ENCODE measurements around the gene KLC4. TPM values are rescaled to one million over a fixed set of nuclear protein-coding genes. Genes with fewer than 3 reads are reported as not detected.
"Not testable (repeated sequence)": the region's sequence is repeated elsewhere in the genome, so short reads cannot be mapped to it uniquely, and the experiment has no call there.

KLC4 gene
- total and polyA plus RNA-seq, 2 experiments from 2014 or later: 38.4 to 57.2 TPM

DNA sequence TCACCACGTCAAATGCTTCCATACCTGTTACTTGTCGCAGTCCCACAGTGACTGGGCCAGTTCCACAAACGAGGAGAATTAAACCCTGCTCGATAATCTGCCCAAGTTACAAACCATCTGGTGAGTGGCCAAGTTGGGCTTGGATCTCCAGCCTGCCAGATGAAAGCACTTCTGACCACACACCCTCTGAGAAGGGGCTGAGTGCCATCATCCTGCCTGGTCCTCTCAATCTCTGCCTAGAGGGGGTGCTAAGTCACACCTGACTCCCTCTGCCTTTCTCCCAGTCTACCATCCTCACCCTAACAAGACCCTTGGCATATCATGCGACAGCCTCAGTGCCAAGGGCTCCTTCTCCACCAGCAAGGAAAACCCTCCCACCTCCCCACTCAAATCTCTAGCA lies 22.2 kb upstream of the KLC4 start:
- no peak for DNase-seq (ENCODE audit: low read depth in 1 of 2, low spot score in 1 of 2)
- Histone ChIP-seq H3K4me1 (ENCODE audit: low read depth) (no peaks in the 10 kb centered on the region), H3K4me3 (no peak overlapping the region), H3K27ac (no peak overlapping the region), H3K36me3 (peaks cover 40% of the 10 kb centered on the region), H3K9me3 (ENCODE audit: low read depth) (no peaks in the 10 kb centered on the region), H3K27me3 (no peaks in the 10 kb centered on the region)
- TF ChIP-seq, protein P1, sequence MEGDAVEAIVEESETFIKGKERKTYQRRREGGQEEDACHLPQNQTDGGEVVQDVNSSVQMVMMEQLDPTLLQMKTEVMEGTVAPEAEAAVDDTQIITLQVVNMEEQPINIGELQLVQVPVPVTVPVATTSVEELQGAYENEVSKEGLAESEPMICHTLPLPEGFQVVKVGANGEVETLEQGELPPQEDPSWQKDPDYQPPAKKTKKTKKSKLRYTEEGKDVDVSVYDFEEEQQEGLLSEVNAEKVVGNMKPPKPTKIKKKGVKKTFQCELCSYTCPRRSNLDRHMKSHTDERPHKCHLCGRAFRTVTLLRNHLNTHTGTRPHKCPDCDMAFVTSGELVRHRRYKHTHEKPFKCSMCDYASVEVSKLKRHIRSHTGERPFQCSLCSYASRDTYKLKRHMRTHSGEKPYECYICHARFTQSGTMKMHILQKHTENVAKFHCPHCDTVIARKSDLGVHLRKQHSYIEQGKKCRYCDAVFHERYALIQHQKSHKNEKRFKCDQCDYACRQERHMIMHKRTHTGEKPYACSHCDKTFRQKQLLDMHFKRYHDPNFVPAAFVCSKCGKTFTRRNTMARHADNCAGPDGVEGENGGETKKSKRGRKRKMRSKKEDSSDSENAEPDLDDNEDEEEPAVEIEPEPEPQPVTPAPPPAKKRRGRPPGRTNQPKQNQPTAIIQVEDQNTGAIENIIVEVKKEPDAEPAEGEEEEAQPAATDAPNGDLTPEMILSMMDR (IDR thresholded peaks at IDR 0.05; ENCODE audit: low read depth, low read length): no peak

DNA sequence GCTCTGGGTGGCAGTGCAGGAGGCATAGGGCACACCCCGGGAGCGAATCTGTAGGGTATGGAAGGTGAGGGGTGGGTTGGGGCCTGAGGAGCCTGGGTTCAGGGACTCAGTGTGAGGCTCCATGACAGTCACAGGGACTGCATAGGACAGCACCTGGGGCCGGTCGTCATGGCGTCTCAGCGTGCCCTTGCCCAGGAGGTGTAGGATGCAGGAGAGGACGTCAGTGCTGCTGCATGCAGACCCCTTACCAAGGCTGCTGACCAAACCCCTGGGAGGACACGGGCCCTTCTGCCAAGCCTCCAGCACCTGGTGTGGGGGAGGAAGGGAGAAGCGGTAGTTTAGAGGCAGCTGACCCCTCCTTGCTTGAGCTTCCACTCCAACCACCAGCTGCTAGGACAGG lies 21.7 kb upstream of the KLC4 start:
- H3K27ac ChIP-seq: no peak overlapping the region
- TF ChIP-seq, protein P1 (IDR thresholded peaks at IDR 0.05; ENCODE audit: low read depth, low read length): no peak
- no peaks in the 10 kb centered on the region for H3K4me1 ChIP-seq (ENCODE audit: low read depth)
- no peaks in the 10 kb centered on the region for H3K27me3 ChIP-seq
- H3K4me3 ChIP-seq: no peak overlapping the region
- H3K36me3 ChIP-seq: peaks cover 45% of the 10 kb centered on the region
- no peaks in the 10 kb centered on the region for H3K9me3 ChIP-seq (ENCODE audit: low read depth)
- DNase-seq (ENCODE audit: low read depth in 1 of 2, low spot score in 1 of 2): no peak

DNA sequence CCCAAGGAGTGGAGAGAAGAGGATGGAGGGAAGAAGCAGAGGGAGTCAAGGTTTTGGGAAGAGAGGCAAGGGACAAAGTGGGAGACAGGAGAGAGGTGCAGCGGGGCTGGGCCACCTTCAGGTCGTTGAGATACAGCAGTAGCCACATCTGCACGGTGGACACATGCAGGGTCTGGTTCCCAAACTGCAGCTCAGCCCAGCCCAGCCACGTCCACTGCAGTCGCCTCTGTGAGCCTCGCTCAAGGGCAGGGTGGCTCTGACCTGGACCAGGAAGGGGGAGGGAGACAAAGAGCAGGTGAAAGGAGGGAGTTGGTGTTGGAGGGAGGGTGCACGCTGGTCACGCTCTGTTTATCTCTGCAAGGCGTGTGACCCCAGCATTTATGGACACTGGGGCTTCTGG lies 20.7 kb upstream of the KLC4 start:
- TF ChIP-seq, protein P1 (IDR thresholded peaks at IDR 0.05; ENCODE audit: low read depth, low read length): no peak
- peaks cover 55% of the 10 kb centered on the region for H3K36me3 ChIP-seq

DNA sequence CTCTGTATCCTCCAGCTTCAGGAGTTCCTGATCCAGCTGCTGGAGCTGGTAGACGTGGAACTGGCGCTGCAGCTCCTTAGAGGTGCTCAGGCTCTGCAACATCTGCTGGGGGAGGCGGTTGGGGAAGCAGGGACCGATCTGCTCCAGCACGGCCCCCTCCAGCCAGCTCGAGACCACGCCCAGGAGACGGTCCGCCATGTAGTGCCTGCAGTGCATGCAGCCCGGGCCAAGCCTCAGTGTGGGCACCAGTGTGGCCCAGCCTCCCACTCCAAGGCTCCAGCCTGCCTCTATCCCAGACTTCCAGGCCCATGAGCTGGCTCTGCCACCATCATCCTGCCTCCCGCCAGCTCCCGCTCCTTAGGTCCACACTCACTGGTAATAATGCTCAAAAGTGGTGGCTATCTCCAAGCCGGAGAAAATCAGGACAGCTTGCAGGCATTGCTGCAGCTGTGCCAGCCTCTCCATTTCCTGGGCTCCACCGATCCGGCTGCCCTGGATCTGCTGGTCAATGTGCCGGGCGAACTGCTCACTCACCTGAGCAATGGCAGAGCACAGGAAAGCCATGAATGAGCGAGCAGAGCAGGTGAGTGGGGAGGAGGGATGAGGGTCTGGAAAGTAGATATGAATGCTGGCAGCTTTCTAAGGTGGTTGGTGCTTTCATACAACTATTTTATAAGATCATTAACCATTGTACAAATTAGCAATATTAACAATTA lies 18.7 kb upstream of the KLC4 start:
- no peak for DNase-seq (ENCODE audit: low read depth in 1 of 2, low spot score in 1 of 2)
- no peak overlapping the region for H3K27ac ChIP-seq
- H3K36me3 ChIP-seq: peaks cover 60% of the 10 kb centered on the region
- H3K9me3 ChIP-seq (ENCODE audit: low read depth): no peaks in the 10 kb centered on the region
- H3K4me3 ChIP-seq: no peak overlapping the region
- TF ChIP-seq, protein P1 (IDR thresholded peaks at IDR 0.05; ENCODE audit: low read depth, low read length): no peak
- no peaks in the 10 kb centered on the region for H3K27me3 ChIP-seq
- no peaks in the 10 kb centered on the region for H3K4me1 ChIP-seq (ENCODE audit: low read depth)

More for the DNA sequence above, 20.7 kb upstream of the KLC4 start:
- Histone ChIP-seq H3K4me3 (no peak overlapping the region), H3K9me3 (ENCODE audit: low read depth) (no peaks in the 10 kb centered on the region), H3K4me1 (ENCODE audit: low read depth) (no peaks in the 10 kb centered on the region), H3K27ac (no peak overlapping the region), H3K27me3 (no peaks in the 10 kb centered on the region)
- DNase-seq (ENCODE audit: low read depth in 1 of 2, low spot score in 1 of 2): no peak

DNA sequence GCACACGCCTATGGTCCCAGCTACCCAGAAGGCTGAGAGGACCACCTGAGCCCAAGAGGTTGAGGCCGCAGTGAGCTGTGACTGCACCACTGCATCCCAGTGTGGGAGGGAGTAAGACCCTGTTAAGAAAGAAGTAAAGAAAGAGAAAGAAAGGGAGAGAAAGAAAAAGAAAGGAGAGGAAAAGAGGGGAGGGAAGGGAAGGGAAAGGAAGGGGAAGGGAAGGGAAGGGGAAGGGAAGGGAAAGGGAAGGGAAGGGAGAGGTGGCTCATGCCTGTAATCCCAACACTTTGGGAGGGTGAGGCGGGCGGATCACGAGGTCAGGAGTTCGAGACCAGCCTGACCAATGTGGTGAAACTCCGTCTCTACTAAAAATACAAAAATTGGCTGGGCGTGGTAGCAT lies 18.0 kb upstream of the KLC4 start:
- not testable (repeated sequence) for DNase-seq (ENCODE audit: low read depth in 1 of 2, low spot score in 1 of 2); H3K27ac ChIP-seq; H3K4me1 ChIP-seq (ENCODE audit: low read depth); H3K9me3 ChIP-seq (ENCODE audit: low read depth); H3K27me3 ChIP-seq; H3K4me3 ChIP-seq
- peaks cover 67% of the 10 kb centered on the region for H3K36me3 ChIP-seq

DNA sequence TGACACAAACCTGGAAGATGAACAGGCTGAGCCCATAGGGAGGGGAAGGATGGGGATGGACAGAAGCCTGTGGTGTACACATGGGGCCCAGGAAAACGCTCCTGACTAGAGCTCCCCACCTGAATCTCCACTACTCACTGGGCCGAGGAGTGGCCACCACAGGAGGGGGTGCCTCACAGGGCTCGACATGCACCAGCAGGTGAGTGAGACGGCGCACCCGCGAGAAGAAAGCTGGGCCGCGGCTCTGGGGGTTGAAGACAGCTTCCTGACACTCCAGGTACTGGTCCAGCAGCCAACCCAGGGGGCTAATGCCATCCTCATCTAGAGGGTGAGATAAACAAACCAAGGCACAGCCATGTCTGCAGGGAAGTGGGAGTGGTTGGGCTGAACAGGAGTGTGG lies 16.1 kb upstream of the KLC4 start:
- no peak for DNase-seq (ENCODE audit: low read depth in 1 of 2, low spot score in 1 of 2)
- Histone ChIP-seq H3K27me3 (no peaks in the 10 kb centered on the region), H3K4me3 (no peak overlapping the region), H3K4me1 (ENCODE audit: low read depth) (no peaks in the 10 kb centered on the region), H3K36me3 (peaks cover 62% of the 10 kb centered on the region), H3K9me3 (ENCODE audit: low read depth) (no peaks in the 10 kb centered on the region), H3K27ac (no peak overlapping the region)
- TF ChIP-seq, protein P1 (IDR thresholded peaks at IDR 0.05; ENCODE audit: low read depth, low read length): no peak
